ENCODE results near the gene NELL2. TPM values are rescaled to one million over a fixed set of nuclear protein-coding genes. Genes with fewer than 3 reads are reported as not detected.

NELL2 gene
- total RNA-seq, 1 experiment from 2014 or later = 32.7 TPM

- Mint-ChIP-seq H3K27ac (peak overlapping the region; percentile 80 to 95 (median 91)), H3K27me3 (ENCODE audit: low read depth) (peaks cover 34% of the 10 kb centered on the region), H3K9me3 (peaks cover 2 to 10% of the 10 kb centered on the region in 2 experiments; a peak in 4 of 5 replicates), H3K4me1 (peaks cover 13 to 14% of the 10 kb centered on the region in 2 experiments), H3K36me3 (ENCODE audit: insufficient read depth in 1 of 3, low read depth in 3 of 3) (peaks cover 2 to 7% (median 6%) of the 10 kb centered on the region in 3 experiments; a peak in 5 of 7 replicates), H3K4me3 (peak overlapping the region; percentile 88 to 100)
- Histone ChIP-seq H2BK20ac (ENCODE audit: low read depth, low read length, poor library complexity, severe bottlenecking) (no peak overlapping the region), H3T11ph (ENCODE audit: low read length) (no peak overlapping the region), H3K4ac (ENCODE audit: low read depth, low read length) (no peak overlapping the region), H2AK5ac (ENCODE audit: insufficient read length, low read length) (no peak overlapping the region), H3K4me2 (ENCODE audit: insufficient read depth, insufficient read length, low read length) (peak overlapping the region; percentile 57), H2BK120ac (ENCODE audit: low read depth, low read length, poor library complexity, severe bottlenecking) (no peak overlapping the region), H3K79me1 (ENCODE audit: insufficient read depth, low read depth, low read length, poor library complexity, severe bottlenecking) (no peaks in the 10 kb centered on the region), H4K91ac (ENCODE audit: insufficient read length, low read depth, low read length) (no peak overlapping the region), H2BK5ac (ENCODE audit: insufficient read length, low read length) (no peak overlapping the region), H3K27me3 (ENCODE audit: insufficient read depth, low read length) (no peaks in the 10 kb centered on the region; the same call in 1 of the 2 replicates), H3K79me2 (ENCODE audit: insufficient read depth, low read length) (peaks cover 3% of the 10 kb centered on the region; the same call in 1 of the 2 replicates), H3K9ac (ENCODE audit: extremely low read depth, insufficient read length, low read length) (peak overlapping the region; percentile 61), H2BK15ac (ENCODE audit: low read depth, low read length) (no peak overlapping the region), H4K5ac (ENCODE audit: insufficient read length, low read depth, low read length) (no peak overlapping the region), H3K27ac (ENCODE audit: insufficient read length, low read depth, low read length) (no peak overlapping the region), H3K18ac (ENCODE audit: insufficient read length, low read depth, low read length) (no peak overlapping the region), H3K9me3 (ENCODE audit: control insufficient read depth, low read depth, low read length) (no peaks in the 10 kb centered on the region), H3K4me1 (ENCODE audit: insufficient read depth, low read length) (peaks cover 2% of the 10 kb centered on the region; the same call in 1 of the 2 replicates), H4K8ac (replicated peaks; ENCODE audit: insufficient read length, low read depth, low read length) (no peak overlapping the region), H4K20me1 (ENCODE audit: control insufficient read depth, insufficient read depth, insufficient read length) (no peaks in the 10 kb centered on the region), H3K56ac (ENCODE audit: insufficient read length, low read depth, low read length) (no peak overlapping the region), H2BK12ac (ENCODE audit: insufficient read length, low read depth, low read length) (no peak overlapping the region), H2AFZ (ENCODE audit: low read length) (no peak overlapping the region), H3K23ac (ENCODE audit: insufficient read length, low read depth, low read length) (no peak overlapping the region), H3K14ac (ENCODE audit: insufficient read depth, low read length) (peak overlapping the region; percentile 79; the same call in 1 of the 2 replicates), H3K23me2 (ENCODE audit: insufficient read length, low read depth, low read length, poor library complexity, severe bottlenecking) (peaks cover 10% of the 10 kb centered on the region)
- TF ChIP-seq CTCF (conservative IDR thresholded peaks at IDR 0.05) = no peak
- DNase-seq = peak; percentile 64
- WGBS (ENCODE audit: extremely low coverage, insufficient read length, low lambda C conversion rate) = no CpG with 5 or more reads among the region's 27 CpGs
These were observed 630 bp downstream of the NELL2 start for GRCh38 chr12:44875417-44875953.

All from H9 (cell line).